Measurements from ENCODE around the gene GRK5.

DNA sequence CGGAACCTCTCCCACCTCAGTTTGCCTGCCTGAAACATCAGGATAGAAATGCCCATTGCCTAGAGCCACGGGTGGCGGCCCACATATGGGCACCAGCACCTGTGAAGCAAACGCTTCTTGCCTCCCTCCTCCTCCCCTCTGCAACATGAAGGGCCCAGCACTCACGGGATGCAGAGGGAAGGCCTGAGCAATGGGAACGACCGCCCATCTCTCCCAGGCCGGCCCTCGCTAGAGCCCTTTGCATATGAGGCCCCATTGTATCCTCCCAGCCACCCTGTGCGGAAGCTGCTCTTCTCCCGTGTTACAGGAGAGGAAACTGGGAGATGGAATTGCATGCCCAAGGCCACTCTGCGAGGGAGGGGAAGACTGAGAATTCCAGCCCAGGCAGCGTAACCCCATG, 246.9 kb downstream of the GRK5 start:
- TF ChIP-seq, protein P1, sequence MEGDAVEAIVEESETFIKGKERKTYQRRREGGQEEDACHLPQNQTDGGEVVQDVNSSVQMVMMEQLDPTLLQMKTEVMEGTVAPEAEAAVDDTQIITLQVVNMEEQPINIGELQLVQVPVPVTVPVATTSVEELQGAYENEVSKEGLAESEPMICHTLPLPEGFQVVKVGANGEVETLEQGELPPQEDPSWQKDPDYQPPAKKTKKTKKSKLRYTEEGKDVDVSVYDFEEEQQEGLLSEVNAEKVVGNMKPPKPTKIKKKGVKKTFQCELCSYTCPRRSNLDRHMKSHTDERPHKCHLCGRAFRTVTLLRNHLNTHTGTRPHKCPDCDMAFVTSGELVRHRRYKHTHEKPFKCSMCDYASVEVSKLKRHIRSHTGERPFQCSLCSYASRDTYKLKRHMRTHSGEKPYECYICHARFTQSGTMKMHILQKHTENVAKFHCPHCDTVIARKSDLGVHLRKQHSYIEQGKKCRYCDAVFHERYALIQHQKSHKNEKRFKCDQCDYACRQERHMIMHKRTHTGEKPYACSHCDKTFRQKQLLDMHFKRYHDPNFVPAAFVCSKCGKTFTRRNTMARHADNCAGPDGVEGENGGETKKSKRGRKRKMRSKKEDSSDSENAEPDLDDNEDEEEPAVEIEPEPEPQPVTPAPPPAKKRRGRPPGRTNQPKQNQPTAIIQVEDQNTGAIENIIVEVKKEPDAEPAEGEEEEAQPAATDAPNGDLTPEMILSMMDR (conservative IDR thresholded peaks at IDR 0.05; ENCODE audit: low read depth, low read length) = no peak
- TF ChIP-seq EZH2 (IDR thresholded peaks at IDR 0.05; ENCODE audit: low read length, unreplicated experiment) = no peak
